K562 (cell line): ENCODE results near the gene SENP1. TPM values are rescaled to one million over a fixed set of nuclear protein-coding genes. Genes with fewer than 3 reads are reported as not detected.

Experiments
- ATAC-seq: fragments of 200-7000 bp; cut with Tn5 transposase; 3 replicates; pipeline ENCODE4 v1.9.1; 2020; ENCODE audit warnings: moderate library complexity
- BruUV-seq: library from RNA; stranded (reverse); fragments of 400-500 nt; replicated peaks from 2 replicates; lab custom pipeline; 2021; lab: Mats Ljungman, UMichigan
- CTCF ChIA-PET: fragments of 300-600 bp; formaldehyde crosslinking; extraction: SDS; loops from one replicate; lab custom pipeline; 2021; ENCODE audit warnings: low intra/inter-chr PET ratio; lab: Yijun Ruan, JAX
- POLR2A ChIA-PET: fragments of 300-600, 350-650 bp; sonication (Branson Sonifier 250); formaldehyde crosslinking; extraction: SDS; loops from one replicate; lab custom pipeline; 2021; ENCODE audit warnings: antibody characterized with exemption, inconsistent platforms; lab: Yijun Ruan, JAX
- DNase-seq, 4 experiments: peaks; one replicate each; pipeline versions ENCODE4 v3.0.0 to v3.0.0-alpha.2; 2011 to 2018; ENCODE audit warnings: low spot score in 3 of 4, mixed read lengths in 3 of 4; ENCODE audit errors: extremely low read depth in 1 of 4
- FAIRE-seq: peaks from 2 replicates; lab custom pipeline; 2011; peaks lifted over from hg19 to GRCh38; lab: Jason Lieb, UNC
- H2AFZ ChIP-seq: 2 replicates; pipeline ENCODE4 v1.6.0; 2011; ENCODE audit warnings: low read depth, low read length, control low read depth, inconsistent platforms
- H3K27ac ChIP-seq: fragments of 200-600 bp; 3 replicates; pipeline ENCODE4 v1.8.0; 2011; ENCODE audit warnings: low read depth, mild to moderate bottlenecking, control low read depth, inconsistent platforms, low read length, moderate library complexity, mixed read lengths; ENCODE audit errors: extremely low read depth
- H3K27me3 ChIP-seq, 2 experiments: fragments of 300-600 bp in 1 of 2; 2 replicates in 1 of 2; 3 replicates in 1 of 2; pipeline versions ENCODE4 v1.6.0 to v1.8.0; 2011; ENCODE audit warnings: inconsistent platforms in 2 of 2, low read length in 2 of 2, mild to moderate bottlenecking in 1 of 2, mixed read lengths in 1 of 2, moderate library complexity in 1 of 2; ENCODE audit not compliant: control insufficient read depth in 2 of 2, insufficient read depth in 2 of 2
- H3K36me3 ChIP-seq: fragments of 300-600 bp; 3 replicates; pipeline ENCODE4 v1.8.0; 2011; ENCODE audit warnings: mild to moderate bottlenecking, low read length, inconsistent platforms; ENCODE audit not compliant: control insufficient read depth, insufficient read depth
- H3K4me1 ChIP-seq, 2 experiments: fragments of 200-600 bp in 1 of 2; replicated peaks in 1 of 2; 2 replicates in 1 of 2; 3 replicates in 1 of 2; pipeline versions ENCODE4 v1.5.1 to v1.8.0; 2011; ENCODE audit warnings: inconsistent platforms in 2 of 2, low read length in 2 of 2, mild to moderate bottlenecking in 1 of 2, mixed read lengths in 1 of 2, moderate library complexity in 1 of 2; ENCODE audit not compliant: control insufficient read depth in 2 of 2, insufficient read depth in 2 of 2
- H3K4me2 ChIP-seq: 2 replicates; pipeline ENCODE4 v1.6.1; 2011; ENCODE audit warnings: low read length, control low read depth, inconsistent platforms, mixed read lengths; ENCODE audit not compliant: insufficient read depth
- H3K4me3 ChIP-seq: fragments of 200-600 bp; sonication (generic), shearing (Covaris generic); 2 replicates; pipeline ENCODE4 v1.5.1; 2016; ENCODE audit warnings: control low read depth, inconsistent platforms
- H3K79me2 ChIP-seq: fragments of 200-600 bp; 3 replicates; pipeline ENCODE4 v1.8.0; 2011; ENCODE audit warnings: low read length, inconsistent platforms; ENCODE audit not compliant: control insufficient read depth, insufficient read depth
- H3K9ac ChIP-seq, 2 experiments: 2 replicates each; pipeline versions ENCODE4 v1.6.0 to v1.6.1; 2011; ENCODE audit warnings: low read depth in 2 of 2, low read length in 2 of 2, control low read depth in 1 of 2, inconsistent platforms in 1 of 2, mild to moderate bottlenecking in 1 of 2, mixed read lengths in 1 of 2; ENCODE audit not compliant: insufficient read depth in 1 of 2
- H3K9me1 ChIP-seq: one replicate; pipeline ENCODE4 v1.6.0; 2011; ENCODE audit warnings: inconsistent platforms, mild to moderate bottlenecking, low read length, moderate library complexity; ENCODE audit not compliant: control insufficient read depth, insufficient read depth
- H3K9me3 ChIP-seq: replicated peaks from 2 replicates; pipeline ENCODE4 v1.5.1; 2011; ENCODE audit warnings: low read depth, low read length, inconsistent platforms; ENCODE audit not compliant: control insufficient read depth, insufficient read depth
- H4K20me1 ChIP-seq: replicated peaks from 2 replicates; pipeline ENCODE4 v1.6.1; 2011; ENCODE audit warnings: low read length, inconsistent platforms, mixed read lengths; ENCODE audit not compliant: control insufficient read depth, insufficient read depth
- ASH1L ChIP-seq: fragments of 450-650 bp; IDR thresholded peaks from 2 replicates; pipeline ENCODE4 v1.6.1; 2018; ENCODE audit warnings: borderline replicate concordance, mild to moderate bottlenecking, low read depth; ENCODE audit not compliant: partially characterized antibody
- ATF7 ChIP-seq: fragments of 450-650 bp; IDR thresholded peaks from 2 replicates; pipeline ENCODE4 v1.7.1; 2014; ENCODE audit warnings: mild to moderate bottlenecking, moderate library complexity
- BRF1 ChIP-seq: IDR thresholded peaks from 3 replicates; pipeline ENCODE4 v1.6.1; 2011; ENCODE audit warnings: borderline replicate concordance, mild to moderate bottlenecking; ENCODE audit not compliant: insufficient read length; ENCODE audit errors: extremely low read depth
- HMG20A ChIP-seq: fragments of 450-650 bp; formaldehyde crosslinking; conservative IDR thresholded peaks from 2 replicates; pipeline ENCODE4 v1.4.0; 2020; ENCODE audit warnings: mild to moderate bottlenecking, mixed read lengths
- KDM5B ChIP-seq: fragments of 200-600 bp; sonication (generic); IDR thresholded peaks from 2 replicates; pipeline ENCODE4 v1.6.1; 2012; ENCODE audit warnings: low read depth, mild to moderate bottlenecking, moderate library complexity, low read length, control low read depth, inconsistent platforms; ENCODE audit not compliant: insufficient replicate concordance
- LCOR ChIP-seq: sonication (generic); formaldehyde crosslinking; IDR thresholded peaks from 2 replicates; pipeline ENCODE4 v1.8.0; 2022; ENCODE audit warnings: mild to moderate bottlenecking, missing genetic modification reagents
- NELFE ChIP-seq: IDR thresholded peaks from 2 replicates; pipeline ENCODE4 v1.6.1; 2011; ENCODE audit warnings: mild to moderate bottlenecking; ENCODE audit not compliant: insufficient read depth, insufficient read length
- NR1H2 ChIP-seq: sonication (generic); formaldehyde crosslinking; IDR thresholded peaks from 2 replicates; pipeline ENCODE4 v1.4.0; 2020; ENCODE audit warnings: mild to moderate bottlenecking, missing genetic modification reagents
- PHTF2 ChIP-seq: fragments of 250-450 bp; sonication (Bioruptor Pico); IDR thresholded peaks from 2 replicates; pipeline ENCODE4 v1.5.0; 2021; ENCODE audit warnings: mild to moderate bottlenecking
- RBFOX2 ChIP-seq: fragments of 200-400 bp; formaldehyde crosslinking; IDR thresholded peaks from 2 replicates; pipeline ENCODE4 v1.6.1; 2017; ENCODE audit warnings: low read depth, mild to moderate bottlenecking, low read length, moderate library complexity
- RBM14 ChIP-seq: fragments of 200-400 bp; formaldehyde crosslinking; IDR thresholded peaks from 2 replicates; pipeline ENCODE4 v1.6.1; 2018; ENCODE audit warnings: low read depth, mild to moderate bottlenecking, low read length, moderate library complexity, borderline replicate concordance; ENCODE audit not compliant: insufficient read depth
- SAP30 ChIP-seq: fragments of 200-600 bp; sonication (generic); IDR thresholded peaks from 2 replicates; pipeline ENCODE4 v1.6.1; 2012; ENCODE audit warnings: borderline replicate concordance, low read depth, mild to moderate bottlenecking, moderate library complexity, low read length, control low read depth, inconsistent platforms; ENCODE audit not compliant: insufficient read depth, poor library complexity, severe bottlenecking
- TAF9B ChIP-seq: fragments of 450-650 bp; IDR thresholded peaks from 2 replicates; pipeline ENCODE4 v1.6.1; 2018; ENCODE audit warnings: mild to moderate bottlenecking; ENCODE audit not compliant: partially characterized antibody
- ZNF609 ChIP-seq: sonication (generic); formaldehyde crosslinking; IDR thresholded peaks from 2 replicates; pipeline ENCODE4 v1.8.1; 2023; ENCODE audit warnings: missing genetic modification reagents, mild to moderate bottlenecking, borderline replicate concordance
- WGBS: fragments of 100-300 bp; shearing (Covaris generic); methylation state at CpG from one replicate; pipeline ENCODE4 v1.1.6; 2016; ENCODE audit warnings: low coverage, mixed read lengths; ENCODE audit not compliant: insufficient coverage; ENCODE audit errors: missing lambda C conversion rate; 5-methylcytosine and 5-hydroxymethylcytosine counted together
- in situ Hi-C: fragments of 300-500 bp; cut with MboI; formaldehyde crosslinking; loops from 4 replicates; pipeline ENCODE4 v1.15.0; 2018; ENCODE audit warnings: inconsistent platforms, mixed read lengths
- intact Hi-C: fragments of 100-400 bp; cut with micrococcal nuclease; formaldehyde crosslinking; loops from 2 replicates; pipeline ENCODE4 v1.14.2; 2022
- polyA plus RNA-seq, 8 experiments: library from polyadenylated mRNA; depleted of rRNA in 4 of 8; stranded (reverse) in 5 of 8; unstranded in 3 of 8; fragments of >200 nt; fragmentation: Nextera tagmentation in 2 of 8; fragmentation: Illumina TruSeq in 1 of 8; extraction: Ambion mirVana in 2 of 8; extraction: Trizol in 1 of 8; gene quantifications; 2 replicates each; pipeline versions ENCODE4 v1.2.1 to v1.2.3, GENCODE V29; 2011 to 2014; ENCODE audit warnings: inconsistent platforms in 1 of 8, missing spikeins in 1 of 8
- total RNA-seq, 7 experiments: library from RNA; depleted of rRNA in 6 of 7; stranded (reverse); fragments of >200 nt in 6 of 7; fragmentation: Illumina TruSeq in 2 of 7; extraction: Trizol in 2 of 7; gene quantifications; 2 replicates each; pipeline versions ENCODE4 v1.2.1 to v1.2.3, GENCODE V29; 2011 to 2021; ENCODE audit warnings: low replicate concordance in 1 of 7

The SENP1 gene
- total and polyA plus RNA-seq, 9 of the 15 experiments (the other 6 are each of a cell fraction or from before 2014, with no cell fraction given): 15.5 to 59.0 (median 36.3) TPM

- Histone ChIP-seq H3K36me3 (peaks cover 6% of the 10 kb centered on the region), H3K27ac (peak overlapping the region; percentile 96), H3K9ac (peak overlapping the region; percentile 93 to 98), H3K9me1 (no peaks in the 10 kb centered on the region), H3K79me2 (peaks cover 54% of the 10 kb centered on the region), H3K9me3 (no peaks in the 10 kb centered on the region), H3K4me2 (peak overlapping the region; percentile 96), H3K4me3 (peak overlapping the region; percentile 86), H3K4me1 (peaks cover 3 to 7% of the 10 kb centered on the region in 2 experiments; a peak in 3 of 5 replicates), H3K27me3 (no peaks in the 10 kb centered on the region), H2AFZ (peak overlapping the region; percentile 96), H4K20me1 (no peaks in the 10 kb centered on the region)
- CTCF ChIA-PET: no interaction called here
- DNase-seq: no peak
- WGBS: under 1% methylated on average over 26 of the region's 30 CpGs
- BruUV-seq: no TSS peak
- FAIRE-seq: no peak
- intact Hi-C loops: no loop called here
- POLR2A ChIA-PET: interaction anchor here (0.7 to 3.9 kb wide), 12 partner anchors 9 to 393 kb away, joined by 3 to 24 read pairs (median 4); partner anchors contain the start of gene PFKM
- in situ Hi-C loops: no loop called here
- ATAC-seq: peak; percentile 37
- peak; percentile 22 for TF ChIP-seq ASH1L
- TF ChIP-seq TAF9B: no peak
- no peak for TF ChIP-seq BRF1
- TF ChIP-seq RBFOX2: no peak
- no peak for TF ChIP-seq ATF7
- no peak for TF ChIP-seq LCOR
- peak; percentile 60 for TF ChIP-seq SAP30
- TF ChIP-seq ZNF609 (CRISPR knock-in tag): no peak
- peak; percentile 75 for TF ChIP-seq KDM5B
- no peak for TF ChIP-seq NELFE
- TF ChIP-seq PHTF2 (CRISPR knock-in tag): 0 out of 2 replicates have a peak, but pooled peaks have one; percentile 36
- TF ChIP-seq NR1H2 (CRISPR knock-in tag): peak; percentile 28; the same call in 1 of the 2 replicates
- TF ChIP-seq HMG20A (CRISPR knock-in tag): no peak
- TF ChIP-seq RBM14: no peak
These were observed 485 bp downstream of the SENP1 start for GRCh38 chr12:48105321-48105866.
